ENCODE data around the gene ANTKMT.

The ANTKMT gene

DNA sequence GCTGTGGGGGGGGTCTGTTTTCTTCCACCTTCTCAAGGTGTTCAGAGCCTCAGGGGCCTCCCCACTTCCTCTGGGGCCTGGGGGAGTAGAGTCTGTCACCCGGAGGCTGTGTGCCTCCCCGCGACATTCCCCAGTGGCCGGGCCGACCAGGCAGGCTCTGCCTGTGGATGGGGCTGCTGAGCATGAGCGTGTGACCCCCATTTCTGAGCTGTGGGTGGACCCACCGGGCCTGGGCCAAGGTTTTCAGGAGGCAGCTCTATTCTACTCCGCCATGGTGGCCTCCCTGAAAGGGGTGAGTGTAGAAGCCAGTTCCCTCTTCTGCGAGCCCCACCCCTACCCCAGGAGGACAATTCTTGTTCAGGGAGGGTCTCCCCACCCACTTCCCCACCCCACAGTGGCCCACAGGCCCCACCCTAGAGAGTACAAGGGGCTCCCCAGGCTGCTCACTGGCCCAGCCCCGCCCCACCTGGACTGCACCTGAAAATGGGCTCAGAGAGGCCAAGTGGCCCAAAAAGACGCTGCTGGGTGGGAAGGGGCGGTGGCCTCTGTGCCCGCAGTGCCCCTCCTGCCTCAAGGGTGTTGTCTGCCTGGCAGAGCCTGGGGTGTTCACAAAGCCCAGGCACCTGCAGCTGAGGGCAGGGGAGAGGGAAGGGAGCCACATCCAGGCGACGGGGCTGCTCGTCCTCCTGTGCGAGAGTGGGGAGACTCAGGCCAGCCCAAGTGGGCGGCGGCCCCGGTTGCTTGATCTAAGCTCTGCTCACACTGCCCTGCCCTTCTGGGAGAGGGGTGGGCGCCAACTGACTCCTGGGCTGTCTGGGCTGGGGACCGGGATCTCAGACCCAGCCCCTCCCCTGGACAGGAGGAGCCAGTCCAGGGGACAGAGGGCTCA, 40.9 kb downstream of the ANTKMT start:
- Histone ChIP-seq H3K27me3 (ENCODE audit: insufficient read depth, low read length) (no peaks in the 10 kb centered on the region), H3K9me3 (ENCODE audit: low read length) (peaks cover under 1% of the 10 kb centered on the region), H2AFZ (ENCODE audit: low read depth, low read length) (no peak overlapping the region)

DNA sequence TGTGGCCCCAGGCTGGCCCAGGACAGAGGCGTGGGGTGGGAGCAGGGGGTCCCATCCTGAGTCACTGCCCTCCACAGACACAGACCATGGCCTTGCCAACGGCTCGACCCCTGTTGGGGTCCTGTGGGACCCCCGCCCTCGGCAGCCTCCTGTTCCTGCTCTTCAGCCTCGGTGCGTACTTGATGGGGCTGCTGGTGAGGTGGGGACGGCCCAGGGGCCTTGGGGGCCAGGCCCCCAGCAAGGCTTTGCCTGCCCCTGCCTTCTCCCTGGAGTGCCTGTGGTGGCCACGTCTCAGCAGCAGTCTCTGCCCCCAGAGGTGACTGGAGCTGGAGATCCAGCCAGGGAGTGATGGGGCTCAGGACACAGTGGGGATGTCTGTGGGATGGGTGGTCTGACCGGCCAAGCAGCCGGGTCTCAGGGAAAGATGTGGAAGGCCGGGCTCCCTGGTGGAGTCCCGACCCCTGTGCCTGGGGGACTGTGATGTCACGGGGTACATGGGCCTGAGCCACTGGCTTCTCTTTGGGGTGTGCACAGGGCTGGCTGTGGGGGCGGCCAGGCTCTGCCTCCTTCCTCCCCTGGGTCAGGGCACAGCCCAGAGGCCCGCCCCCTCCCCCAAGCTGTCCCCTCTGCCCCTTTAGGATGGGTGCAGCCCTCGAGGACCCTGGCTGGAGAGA, 41.8 kb downstream of the ANTKMT start:
- Histone ChIP-seq H3K4me3 (ENCODE audit: low read length) (no peak overlapping the region), H2AFZ (ENCODE audit: low read depth, low read length) (no peak overlapping the region), H3K9me3 (ENCODE audit: low read length) (no peaks in the 10 kb centered on the region), H3K27me3 (ENCODE audit: insufficient read depth, low read length) (no peaks in the 10 kb centered on the region), H3K36me3 (ENCODE audit: insufficient read depth, low read length) (no peaks in the 10 kb centered on the region), H3K4me1 (ENCODE audit: insufficient read depth, low read length) (peaks cover 3% of the 10 kb centered on the region)

More for the DNA sequence above, 40.9 kb downstream of the ANTKMT start:
- H3K4me1 ChIP-seq (ENCODE audit: insufficient read depth, low read length) = peaks cover 3% of the 10 kb centered on the region
- no peaks in the 10 kb centered on the region for H3K36me3 ChIP-seq (ENCODE audit: insufficient read depth, low read length)
- no peak overlapping the region for H3K4me3 ChIP-seq (ENCODE audit: low read length)

DNA sequence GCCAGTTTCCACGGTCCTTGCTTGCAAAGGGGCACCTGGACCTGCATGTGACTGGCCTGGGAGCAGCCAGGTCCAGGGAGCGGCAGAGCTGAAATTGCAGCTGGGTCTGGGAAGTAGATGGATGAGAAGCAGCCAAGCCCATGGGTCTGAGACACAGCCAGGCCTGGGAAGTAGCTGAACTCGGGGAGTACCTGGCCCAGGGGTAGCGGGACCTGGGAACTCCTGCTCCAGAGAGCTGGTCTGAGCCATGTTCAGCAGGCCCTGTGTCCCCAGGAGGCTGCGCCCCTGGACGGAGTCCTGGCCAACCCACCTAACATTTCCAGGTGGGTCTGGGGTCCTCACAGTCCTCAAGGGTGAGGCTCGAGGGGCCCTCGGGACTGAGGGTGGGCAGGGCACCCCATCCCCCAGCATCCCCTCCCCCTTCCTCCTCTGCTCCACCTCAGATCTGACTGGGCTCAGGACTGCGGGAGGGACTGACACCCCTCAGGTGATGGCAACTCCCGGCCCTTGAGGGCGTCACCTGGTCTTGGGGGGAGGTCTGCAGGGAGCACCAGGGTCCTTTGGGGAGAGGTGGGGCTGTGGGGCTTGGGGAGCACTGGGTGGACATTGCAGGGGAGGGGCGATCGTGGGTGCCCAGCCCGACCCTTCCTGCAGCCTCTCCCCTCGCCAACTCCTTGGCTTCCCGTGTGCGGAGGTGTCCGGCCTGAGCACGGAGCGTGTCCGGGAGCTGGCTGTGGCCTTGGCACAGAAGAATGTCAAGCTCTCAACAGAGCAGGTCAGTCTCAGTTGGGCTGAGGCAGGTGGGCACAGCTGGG, 42.6 kb downstream of the ANTKMT start:
- H2AFZ ChIP-seq (ENCODE audit: low read depth, low read length) = no peak overlapping the region
- H3K27me3 ChIP-seq (ENCODE audit: insufficient read depth, low read length) = no peaks in the 10 kb centered on the region
- H3K4me1 ChIP-seq (ENCODE audit: insufficient read depth, low read length) = peaks cover 3% of the 10 kb centered on the region
- H3K4me3 ChIP-seq (ENCODE audit: low read length) = no peak overlapping the region
- H3K36me3 ChIP-seq (ENCODE audit: insufficient read depth, low read length) = no peaks in the 10 kb centered on the region
- no peaks in the 10 kb centered on the region for H3K9me3 ChIP-seq (ENCODE audit: low read length)

DNA sequence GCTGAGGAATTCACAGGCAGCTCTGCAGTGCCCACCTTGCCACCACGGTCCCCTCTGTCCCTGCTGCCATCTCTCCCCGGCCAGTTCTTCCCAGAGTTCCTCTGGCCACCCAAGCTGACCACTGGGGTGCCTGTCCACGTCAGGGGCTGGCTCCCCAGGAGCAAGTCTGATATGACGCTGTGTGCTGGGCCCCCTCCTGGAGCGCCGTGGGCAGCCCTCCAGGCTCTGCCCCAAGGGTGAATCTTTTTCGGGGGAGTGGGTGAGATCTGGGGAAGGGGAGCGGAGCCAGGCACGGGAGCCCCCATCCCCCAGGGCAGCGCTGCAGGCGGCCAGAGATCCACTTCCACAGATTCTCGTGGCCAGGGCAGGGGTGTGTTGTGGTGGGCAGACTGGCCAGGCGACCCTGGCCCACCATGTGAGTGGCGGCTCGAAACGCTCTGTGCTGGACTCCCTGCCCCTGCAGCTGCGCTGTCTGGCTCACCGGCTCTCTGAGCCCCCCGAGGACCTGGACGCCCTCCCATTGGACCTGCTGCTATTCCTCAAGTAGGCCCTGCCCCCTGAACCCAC, 43.3 kb downstream of the ANTKMT start:
- Histone ChIP-seq H3K36me3 (ENCODE audit: insufficient read depth, low read length) (no peaks in the 10 kb centered on the region), H3K4me1 (ENCODE audit: insufficient read depth, low read length) (peaks cover 3% of the 10 kb centered on the region), H3K27me3 (ENCODE audit: insufficient read depth, low read length) (no peaks in the 10 kb centered on the region), H2AFZ (ENCODE audit: low read depth, low read length) (no peak overlapping the region), H3K4me3 (ENCODE audit: low read length) (no peak overlapping the region), H3K9me3 (ENCODE audit: low read length) (no peaks in the 10 kb centered on the region)

DNA sequence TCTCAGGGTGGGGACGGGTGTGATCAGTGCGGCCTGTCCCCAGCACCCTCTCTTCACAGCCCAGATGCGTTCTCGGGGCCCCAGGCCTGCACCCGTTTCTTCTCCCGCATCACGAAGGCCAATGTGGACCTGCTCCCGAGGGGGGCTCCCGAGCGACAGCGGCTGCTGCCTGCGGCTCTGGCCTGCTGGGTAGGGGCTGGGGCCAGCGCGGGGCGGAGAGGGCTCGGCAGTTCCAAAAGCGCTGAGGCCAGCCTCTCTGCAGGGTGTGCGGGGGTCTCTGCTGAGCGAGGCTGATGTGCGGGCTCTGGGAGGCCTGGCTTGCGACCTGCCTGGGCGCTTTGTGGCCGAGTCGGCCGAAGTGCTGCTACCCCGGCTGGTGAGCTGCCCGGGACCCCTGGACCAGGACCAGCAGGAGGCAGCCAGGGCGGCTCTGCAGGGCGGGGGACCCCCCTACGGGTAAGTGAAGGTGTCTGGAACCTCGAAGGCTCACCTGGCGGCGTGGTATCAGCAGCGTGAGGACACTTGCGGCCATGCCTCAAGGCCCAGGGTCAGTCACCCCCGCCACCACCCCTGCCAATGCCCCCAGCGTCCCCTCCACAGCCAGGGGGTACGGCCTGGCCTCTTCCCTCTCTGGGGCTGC, 44.0 kb downstream of the ANTKMT start:
- Histone ChIP-seq H3K36me3 (ENCODE audit: insufficient read depth, low read length) (no peaks in the 10 kb centered on the region), H3K4me3 (ENCODE audit: low read length) (no peak overlapping the region), H3K27me3 (ENCODE audit: insufficient read depth, low read length) (no peaks in the 10 kb centered on the region), H3K9me3 (ENCODE audit: low read length) (no peaks in the 10 kb centered on the region), H3K4me1 (ENCODE audit: insufficient read depth, low read length) (peaks cover 3% of the 10 kb centered on the region), H2AFZ (ENCODE audit: low read depth, low read length) (no peak overlapping the region)

DNA sequence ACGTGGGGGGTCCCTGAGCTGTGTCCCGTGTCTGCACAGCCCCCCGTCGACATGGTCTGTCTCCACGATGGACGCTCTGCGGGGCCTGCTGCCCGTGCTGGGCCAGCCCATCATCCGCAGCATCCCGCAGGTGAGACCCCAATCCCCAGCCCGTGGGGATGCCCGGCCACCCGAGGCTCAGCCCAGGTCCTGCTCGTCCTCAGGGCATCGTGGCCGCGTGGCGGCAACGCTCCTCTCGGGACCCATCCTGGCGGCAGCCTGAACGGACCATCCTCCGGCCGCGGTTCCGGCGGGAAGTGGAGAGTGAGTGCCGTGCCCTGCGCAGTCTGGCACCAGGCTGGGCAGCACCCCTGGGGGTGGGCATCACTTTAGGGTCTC, 44.5 kb downstream of the ANTKMT start:
- Histone ChIP-seq H2AFZ (ENCODE audit: low read depth, low read length) (no peak overlapping the region), H3K36me3 (ENCODE audit: insufficient read depth, low read length) (no peaks in the 10 kb centered on the region), H3K4me1 (ENCODE audit: insufficient read depth, low read length) (no peaks in the 10 kb centered on the region), H3K9me3 (ENCODE audit: low read length) (no peaks in the 10 kb centered on the region), H3K4me3 (ENCODE audit: low read length) (no peak overlapping the region), H3K27me3 (ENCODE audit: insufficient read depth, low read length) (no peaks in the 10 kb centered on the region)

- Histone ChIP-seq H3K9me3 (ENCODE audit: low read length) (no peaks in the 10 kb centered on the region), H3K36me3 (ENCODE audit: insufficient read depth, low read length) (no peaks in the 10 kb centered on the region), H3K4me3 (ENCODE audit: low read length) (no peak overlapping the region), H3K4me1 (ENCODE audit: insufficient read depth, low read length) (no peaks in the 10 kb centered on the region), H2AFZ (ENCODE audit: low read depth, low read length) (no peak overlapping the region), H3K27me3 (ENCODE audit: insufficient read depth, low read length) (no peaks in the 10 kb centered on the region)
Observed at GRCh38 chr16:766008-766819, 45.3 kb downstream of the ANTKMT start.

- Histone ChIP-seq H3K9me3 (ENCODE audit: low read length) (no peaks in the 10 kb centered on the region), H3K4me3 (ENCODE audit: low read length) (no peak overlapping the region), H3K36me3 (ENCODE audit: insufficient read depth, low read length) (no peaks in the 10 kb centered on the region), H2AFZ (ENCODE audit: low read depth, low read length) (no peak overlapping the region), H3K4me1 (ENCODE audit: insufficient read depth, low read length) (no peaks in the 10 kb centered on the region), H3K27me3 (ENCODE audit: insufficient read depth, low read length) (no peaks in the 10 kb centered on the region)
Observed at GRCh38 chr16:766820-767640, 46.1 kb downstream of the ANTKMT start.

GRCh38 chr16:767743-768235, 46.8 kb downstream of the ANTKMT start:
- Histone ChIP-seq H3K36me3 (ENCODE audit: insufficient read depth, low read length) (no peaks in the 10 kb centered on the region), H3K9me3 (ENCODE audit: low read length) (no peaks in the 10 kb centered on the region), H2AFZ (ENCODE audit: low read depth, low read length) (no peak overlapping the region), H3K4me3 (ENCODE audit: low read length) (no peak overlapping the region), H3K27me3 (ENCODE audit: insufficient read depth, low read length) (no peaks in the 10 kb centered on the region), H3K4me1 (ENCODE audit: insufficient read depth, low read length) (no peaks in the 10 kb centered on the region)

GRCh38 chr16:768428-768827, 47.5 kb downstream of the ANTKMT start:
- H2AFZ ChIP-seq (ENCODE audit: low read depth, low read length) = no peak overlapping the region
- H3K9me3 ChIP-seq (ENCODE audit: low read length) = no peaks in the 10 kb centered on the region
- no peaks in the 10 kb centered on the region for H3K36me3 ChIP-seq (ENCODE audit: insufficient read depth, low read length)
- no peaks in the 10 kb centered on the region for H3K27me3 ChIP-seq (ENCODE audit: insufficient read depth, low read length)
- H3K4me1 ChIP-seq (ENCODE audit: insufficient read depth, low read length) = no peaks in the 10 kb centered on the region
- no peak overlapping the region for H3K4me3 ChIP-seq (ENCODE audit: low read length)

GRCh38 chr16:769184-769784, 48.3 kb downstream of the ANTKMT start:
- Histone ChIP-seq H3K27me3 (ENCODE audit: insufficient read depth, low read length) (peaks cover 3% of the 10 kb centered on the region), H3K36me3 (ENCODE audit: insufficient read depth, low read length) (no peaks in the 10 kb centered on the region), H3K9me3 (ENCODE audit: low read length) (no peaks in the 10 kb centered on the region), H3K4me3 (ENCODE audit: low read length) (no peak overlapping the region), H2AFZ (ENCODE audit: low read depth, low read length) (no peak overlapping the region), H3K4me1 (ENCODE audit: insufficient read depth, low read length) (no peaks in the 10 kb centered on the region)

Data from neuron (in vitro differentiated cells).